ENCODE measurements around the gene FIP1L1.
"Not testable (repeated sequence)": the region's sequence is repeated elsewhere in the genome, so short reads cannot be mapped to it uniquely, and the experiment has no call there.

Gene FIP1L1

DNA sequence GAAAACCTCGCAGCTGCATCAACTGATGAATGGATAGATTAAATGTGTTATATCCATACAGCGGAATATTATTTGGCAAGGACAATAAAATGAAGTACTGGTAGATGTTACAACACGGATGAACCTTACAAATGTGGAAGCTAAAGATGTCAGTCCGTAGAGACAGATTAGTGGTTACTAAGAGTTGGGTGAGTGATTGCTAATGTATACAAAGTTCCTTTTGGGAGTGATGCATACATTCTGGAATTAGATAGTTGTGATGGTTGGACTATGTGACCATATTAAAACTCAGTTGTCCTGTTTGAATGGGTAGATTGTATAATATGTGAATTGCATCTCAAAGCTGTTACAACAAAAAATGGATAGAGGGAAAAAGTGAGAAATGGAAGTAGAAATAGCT, 2.8 kb downstream of the FIP1L1 start:
- peak; percentile 20 for DNase-seq

DNA sequence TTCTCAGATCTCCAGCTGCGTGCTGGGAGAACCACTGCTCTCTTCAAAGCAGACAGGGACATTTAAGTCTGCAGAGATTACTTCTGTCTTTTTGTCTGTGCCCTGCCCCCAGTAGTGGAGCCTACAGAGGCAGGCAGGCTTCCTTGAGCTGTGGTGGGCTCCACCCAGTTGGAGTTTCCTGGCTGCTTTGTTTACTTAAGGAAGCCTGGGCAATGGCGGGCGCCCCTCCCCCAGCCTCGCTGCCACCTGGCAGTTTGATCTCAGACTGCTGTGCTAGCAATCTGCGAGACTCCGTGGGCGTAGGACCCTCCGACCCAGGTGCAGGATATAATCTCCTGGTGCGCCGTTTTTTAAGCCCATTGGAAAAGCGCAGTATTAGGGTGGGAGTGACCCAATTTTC, 32.0 kb downstream of the FIP1L1 start:
- DNase-seq: not testable (repeated sequence)

DNA sequence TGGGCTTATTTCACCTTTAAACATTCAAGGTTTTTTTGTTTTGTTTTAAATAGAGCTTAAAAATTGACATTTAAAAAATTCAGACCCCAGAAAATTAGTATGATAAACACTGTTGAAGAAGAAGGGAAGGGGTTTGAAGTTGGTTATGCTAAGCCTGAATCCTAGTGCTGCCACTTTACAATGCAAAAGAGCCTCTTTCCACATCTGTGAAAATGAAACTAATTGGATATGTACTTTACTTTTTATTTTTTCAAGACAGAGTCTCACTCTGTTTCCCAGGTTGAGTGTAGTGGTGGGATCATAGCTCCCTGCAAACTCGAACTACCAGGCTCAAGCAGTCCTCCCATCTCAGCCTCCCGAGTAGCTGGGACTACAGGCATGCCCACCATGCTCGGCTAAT, 41.8 kb downstream of the FIP1L1 start:
- no peak for DNase-seq

DNA sequence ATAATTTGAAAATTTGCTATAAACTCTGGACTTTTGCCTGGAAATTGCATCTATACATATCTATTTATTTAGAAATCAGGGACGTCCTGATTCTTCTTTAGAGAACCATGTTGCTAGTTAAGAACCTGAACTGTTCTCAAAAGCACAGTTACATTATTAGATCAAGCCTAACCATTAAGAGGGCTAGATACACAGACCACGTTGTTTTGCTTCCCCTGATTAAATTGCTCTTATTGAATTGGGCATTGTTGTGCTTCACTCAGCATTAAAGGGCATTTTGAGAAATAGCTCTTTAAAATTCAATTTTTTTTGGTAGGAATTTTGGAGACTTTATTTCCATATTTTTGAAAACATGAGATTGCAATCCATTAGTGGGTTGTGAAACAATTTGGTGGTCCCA, 44.4 kb downstream of the FIP1L1 start:
- DNase-seq: no peak

DNA sequence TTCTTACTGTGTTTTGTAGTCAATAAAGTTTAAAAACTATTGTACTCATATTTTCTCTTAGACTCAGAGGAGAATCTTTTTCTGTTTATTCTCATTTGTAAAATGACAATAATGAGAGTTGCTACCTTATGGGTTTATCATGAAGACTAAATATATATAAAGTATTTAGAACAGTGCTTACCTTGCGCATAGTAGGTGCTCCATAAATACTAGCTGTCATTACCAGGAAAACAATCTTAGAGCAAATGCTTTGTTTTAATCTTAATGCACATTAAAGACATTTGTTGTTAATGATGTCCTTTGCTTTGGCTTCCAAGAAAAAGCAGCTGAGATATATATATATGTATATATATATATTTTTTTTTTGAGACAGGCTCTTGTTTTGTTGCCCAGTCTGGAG, 44.9 kb downstream of the FIP1L1 start:
- no peak for DNase-seq

DNA sequence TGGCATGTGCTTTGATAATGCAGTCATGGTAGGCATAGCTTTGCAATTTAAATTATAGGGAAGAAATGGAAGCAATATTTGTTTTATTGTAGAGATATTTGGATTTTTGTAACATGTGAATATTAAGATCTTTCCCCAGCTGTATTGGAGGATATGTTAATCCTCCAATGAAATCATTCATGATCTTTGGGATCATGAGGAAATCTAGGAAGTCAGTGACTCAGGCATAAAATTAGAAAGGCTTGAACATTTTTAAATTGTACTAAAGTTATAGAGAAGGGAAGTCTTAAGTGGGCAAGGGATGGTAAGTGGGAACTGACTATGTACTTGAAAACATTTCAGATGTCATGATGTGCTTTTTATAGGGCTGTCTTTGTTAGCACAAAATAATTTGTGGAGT, 46.8 kb downstream of the FIP1L1 start:
- peak; percentile 25 for DNase-seq

DNA sequence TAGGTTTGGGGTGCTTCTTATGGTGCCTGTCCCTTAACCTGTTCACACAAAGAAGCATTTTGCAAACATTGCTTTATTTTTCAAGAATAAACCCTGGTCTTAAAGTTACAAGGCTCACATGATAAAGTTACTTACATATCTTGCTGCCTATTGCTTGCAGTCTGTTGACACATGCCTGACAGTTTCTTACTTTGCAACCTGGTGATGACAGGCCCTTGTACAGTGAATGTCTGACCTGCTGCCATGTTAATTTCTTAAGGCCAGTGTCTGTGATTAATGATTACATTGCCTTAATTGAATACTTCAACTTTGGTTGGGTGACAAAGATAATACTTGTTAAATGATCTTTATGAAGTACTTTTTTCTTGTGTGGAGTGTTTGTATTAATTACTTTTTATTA, 49.9 kb downstream of the FIP1L1 start:
- no peak for DNase-seq

DNA sequence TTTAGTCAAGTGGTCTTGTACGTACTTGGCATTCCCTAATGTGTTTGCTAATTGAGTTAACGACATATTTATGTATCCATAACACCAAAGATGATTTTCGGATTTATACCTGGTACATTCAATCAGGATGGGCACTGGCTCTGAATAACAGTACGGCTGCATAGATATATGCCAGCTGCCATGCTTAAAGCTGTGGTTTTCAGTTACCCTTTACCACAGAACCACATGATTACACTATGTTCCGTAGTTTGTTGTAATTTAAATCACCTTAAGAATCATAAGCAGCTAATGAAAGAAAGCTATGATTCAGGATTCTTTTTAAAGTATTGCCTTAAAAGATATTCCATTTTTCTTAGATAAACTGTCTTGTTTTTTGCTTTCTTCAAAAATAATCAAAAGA, 53.6 kb downstream of the FIP1L1 start:
- no peak for DNase-seq

DNA sequence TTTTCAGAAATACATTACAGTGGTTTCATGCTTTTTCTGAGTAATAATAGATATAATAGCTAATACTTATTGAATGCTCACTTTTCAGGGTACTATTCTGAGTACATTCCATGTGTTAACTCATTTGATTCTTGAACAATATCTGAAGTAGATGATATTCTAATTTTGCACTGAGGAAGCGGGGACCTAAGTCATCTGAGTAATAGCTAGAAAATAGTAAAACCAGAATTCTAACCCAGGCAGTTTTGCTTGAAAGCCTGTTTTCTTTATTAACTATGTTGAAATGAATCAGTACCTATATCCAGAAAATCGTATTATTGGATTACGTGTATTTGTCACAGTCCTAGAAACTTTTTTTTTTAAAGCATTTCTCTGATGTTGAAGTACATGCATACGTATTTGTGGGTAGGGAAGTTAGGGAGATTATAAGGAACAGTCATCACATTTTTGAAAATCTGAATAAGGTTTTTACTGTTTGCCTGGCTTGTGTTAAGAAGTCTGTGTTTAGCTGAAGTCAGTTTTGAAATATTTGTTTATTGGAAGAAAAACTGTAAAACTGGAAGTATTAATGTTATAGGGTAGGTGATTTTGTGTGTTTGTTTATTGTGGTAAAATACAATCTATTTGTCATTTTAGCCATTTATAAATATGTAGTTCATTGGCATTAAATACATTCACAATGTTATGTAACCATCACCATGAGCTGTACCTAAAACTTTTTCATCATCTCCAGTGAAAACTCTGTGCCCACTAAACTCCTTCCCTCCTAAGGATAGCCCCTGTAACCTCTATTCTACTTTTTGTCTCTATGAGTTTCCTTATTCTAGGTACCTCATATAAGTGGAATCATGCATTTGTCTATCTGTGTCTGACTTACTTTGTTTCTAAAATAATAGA, 55.3 kb downstream of the FIP1L1 start:
- no peak for DNase-seq

DNA sequence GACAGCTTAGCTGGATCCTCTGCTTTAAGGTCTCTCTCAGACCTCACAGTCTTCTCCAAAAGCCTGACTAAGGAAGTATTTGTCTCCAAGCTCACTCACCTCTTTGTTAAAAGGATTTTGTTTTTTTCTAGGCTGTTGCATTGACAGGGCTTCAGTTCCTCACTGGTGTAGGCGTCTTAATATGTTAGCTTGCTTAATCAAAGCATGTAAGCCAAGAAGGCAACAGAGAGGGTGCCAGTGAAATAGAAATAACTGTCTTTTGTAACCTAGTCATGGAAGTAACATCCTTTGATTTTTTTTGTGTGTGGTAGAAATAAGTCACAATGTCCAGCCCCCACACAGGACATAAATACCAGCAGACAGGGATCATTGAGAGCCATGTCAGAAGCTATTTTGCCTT, 58.8 kb downstream of the FIP1L1 start:
- DNase-seq: no peak

DNA sequence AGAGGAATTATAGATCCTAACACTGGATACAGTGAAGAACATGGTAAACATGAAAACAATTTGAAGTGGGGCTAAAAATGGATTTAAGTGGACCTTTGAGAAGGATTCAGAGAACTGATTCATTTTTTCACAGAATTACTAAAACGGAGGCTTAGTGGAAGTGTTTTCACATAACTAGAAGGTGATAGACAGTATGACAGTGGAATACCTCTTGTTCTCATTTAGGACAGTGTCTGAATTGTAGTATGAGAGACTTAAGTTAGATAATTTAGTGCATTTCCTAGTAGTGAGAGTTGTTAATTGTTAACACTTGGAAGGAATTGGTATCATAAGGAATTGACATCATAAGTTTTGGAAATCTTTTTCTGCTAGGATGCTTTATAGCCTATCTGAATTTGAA, 64.1 kb downstream of the FIP1L1 start:
- no peak for DNase-seq

DNA sequence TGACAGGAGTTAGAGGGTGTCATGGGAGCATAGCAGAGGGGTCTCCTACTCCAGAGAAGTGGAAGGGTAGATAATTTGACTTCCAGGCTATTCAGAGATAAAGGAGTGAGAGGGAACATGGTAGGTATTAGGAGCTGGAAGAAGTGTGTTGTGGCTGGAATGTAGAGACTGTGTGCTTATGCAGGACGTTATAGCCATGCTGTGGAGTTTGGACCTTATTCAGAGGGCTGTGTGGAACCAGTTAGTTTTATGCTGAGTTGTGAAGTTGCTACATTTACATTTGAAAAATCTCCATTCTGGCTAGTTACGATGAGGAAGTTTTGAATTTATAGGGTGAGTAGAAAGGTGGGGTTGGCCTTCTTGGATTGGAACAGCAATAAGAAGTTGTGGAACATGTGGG, 67.5 kb downstream of the FIP1L1 start:
- no peak for DNase-seq

DNA sequence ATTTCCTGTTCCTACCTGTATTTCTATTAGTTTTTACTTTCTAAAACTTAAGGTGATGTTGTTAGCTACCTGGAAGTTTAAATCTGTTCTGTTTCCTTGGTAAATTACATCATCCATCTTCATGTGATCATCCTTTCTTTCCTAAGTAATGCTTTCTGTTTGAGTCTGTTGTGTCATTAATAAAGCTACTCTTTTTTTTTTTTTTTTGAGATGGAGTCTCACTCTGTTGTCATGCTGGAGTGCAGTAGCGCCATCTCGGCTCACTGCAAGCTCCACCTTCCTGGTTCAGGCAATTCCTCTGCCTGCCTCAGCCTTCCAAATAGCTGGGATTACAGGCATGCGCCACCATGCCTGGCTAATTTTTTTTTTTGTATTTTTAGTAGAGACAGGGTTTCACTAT, 73.3 kb downstream of the FIP1L1 start:
- DNase-seq: no peak

DNA sequence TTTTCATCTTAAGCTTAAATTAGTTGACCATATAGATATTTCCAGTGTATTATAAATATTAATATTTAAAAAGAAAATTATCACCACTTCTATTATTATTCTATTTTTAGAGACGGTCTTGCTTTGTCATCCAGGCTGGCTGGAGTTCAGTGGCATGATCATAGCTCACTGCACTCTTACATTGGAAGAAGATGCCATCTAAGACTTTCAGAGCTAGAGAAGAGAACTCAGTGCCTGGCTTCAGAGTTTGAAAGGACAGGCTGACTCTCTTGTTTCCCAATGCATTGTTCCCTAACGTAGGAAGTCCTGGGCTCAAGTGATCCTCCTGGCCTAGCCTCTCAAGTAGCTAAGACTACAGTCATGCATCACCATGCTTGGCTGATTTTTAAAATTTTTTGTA, 75.9 kb downstream of the FIP1L1 start:
- no peak for DNase-seq

DNA sequence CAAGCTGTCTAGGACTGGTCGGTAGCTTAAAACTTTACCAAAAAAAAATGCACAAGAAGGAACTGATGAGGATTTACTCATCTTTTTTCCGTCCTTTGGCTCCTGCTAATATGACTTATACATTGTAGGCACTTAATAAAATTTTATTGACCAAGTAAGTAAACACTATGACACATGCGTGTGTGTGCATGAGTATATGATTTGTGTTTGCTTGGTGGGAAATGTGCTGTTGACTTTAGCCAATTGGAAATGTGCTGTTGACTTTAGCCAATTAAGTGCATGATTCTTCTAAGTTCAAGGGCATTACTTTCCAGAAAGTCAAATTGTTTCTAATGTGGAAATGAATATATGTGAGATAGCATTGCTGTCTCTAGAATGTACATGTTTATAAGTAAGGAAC, 78.3 kb downstream of the FIP1L1 start:
- no peak for DNase-seq

DNA sequence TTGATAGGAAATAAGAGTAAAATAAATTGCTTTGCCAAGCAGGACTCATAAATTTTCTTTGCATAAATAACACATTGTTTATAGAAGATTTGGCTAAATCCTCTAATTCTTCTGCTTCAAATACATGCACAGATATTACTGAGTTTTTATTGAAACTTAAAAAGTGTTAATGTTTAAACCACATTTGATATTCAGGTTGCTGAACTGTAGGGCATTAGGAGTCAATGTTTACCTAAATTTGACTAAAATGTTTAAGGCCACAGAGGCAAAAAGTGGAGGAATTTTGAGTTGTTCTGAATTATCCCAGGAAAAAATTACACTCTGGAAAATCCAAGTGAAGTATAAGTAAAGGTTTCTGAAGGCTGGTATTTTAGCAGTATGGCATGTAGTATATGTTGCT, 78.7 kb downstream of the FIP1L1 start:
- no peak for DNase-seq

DNA sequence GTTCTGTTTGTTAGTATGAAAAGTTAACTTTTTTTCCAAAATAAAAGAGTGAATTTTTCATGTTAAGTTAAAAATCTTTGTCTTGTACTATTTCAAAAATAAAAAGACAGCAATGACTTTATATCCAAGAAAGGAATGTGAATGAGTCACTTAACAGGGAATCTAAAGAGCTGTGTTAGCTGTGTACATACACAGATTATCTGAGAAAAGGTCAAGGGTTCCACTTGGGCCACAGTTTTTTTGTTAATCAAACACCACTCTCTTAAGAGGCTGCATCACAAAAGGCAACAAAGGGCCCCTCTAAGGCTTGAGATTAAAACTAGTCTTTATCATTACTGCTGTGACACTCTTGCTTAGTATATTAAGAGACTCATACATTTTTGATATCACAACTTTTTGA, 82.1 kb downstream of the FIP1L1 start:
- DNase-seq: peak; percentile 44

DNA sequence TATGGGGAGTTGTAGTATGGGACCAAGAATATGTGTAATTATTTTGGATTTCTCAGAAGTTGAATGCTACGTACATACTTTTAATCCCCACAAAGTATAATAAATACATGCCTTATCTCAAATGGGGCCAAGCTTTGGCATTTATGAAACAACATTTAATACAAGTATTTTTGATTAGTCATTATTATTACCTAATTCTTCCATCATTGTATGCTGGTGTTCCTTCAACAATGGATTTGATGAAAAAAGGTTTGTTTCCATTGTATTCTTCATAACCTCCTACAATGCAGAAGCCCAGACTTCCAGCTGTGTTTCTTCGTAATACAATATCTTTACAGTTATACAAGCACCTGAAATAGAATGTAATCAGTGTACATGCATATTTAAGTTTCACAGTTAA, 83.8 kb downstream of the FIP1L1 start:
- DNase-seq: no peak

DNA sequence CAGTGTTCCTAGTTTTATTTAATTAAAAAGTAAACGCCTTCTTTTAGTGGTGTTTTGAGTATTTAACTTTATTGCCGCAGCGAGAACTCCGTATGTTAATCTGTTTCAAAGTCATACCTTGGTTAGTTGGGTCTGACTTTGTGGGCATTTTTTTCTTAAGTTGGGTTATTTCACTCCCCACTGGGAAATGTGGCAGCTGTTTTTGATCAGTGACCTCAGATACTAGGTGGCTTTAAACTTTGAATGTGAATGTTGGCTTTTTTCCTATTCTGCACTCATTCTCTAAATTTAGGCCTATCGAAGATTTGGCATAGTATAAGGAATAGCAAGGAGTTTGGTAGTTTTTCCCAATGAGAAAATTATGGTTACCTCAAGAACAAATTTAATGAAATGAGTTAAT, 85.9 kb downstream of the FIP1L1 start:
- no peak for DNase-seq

DNA sequence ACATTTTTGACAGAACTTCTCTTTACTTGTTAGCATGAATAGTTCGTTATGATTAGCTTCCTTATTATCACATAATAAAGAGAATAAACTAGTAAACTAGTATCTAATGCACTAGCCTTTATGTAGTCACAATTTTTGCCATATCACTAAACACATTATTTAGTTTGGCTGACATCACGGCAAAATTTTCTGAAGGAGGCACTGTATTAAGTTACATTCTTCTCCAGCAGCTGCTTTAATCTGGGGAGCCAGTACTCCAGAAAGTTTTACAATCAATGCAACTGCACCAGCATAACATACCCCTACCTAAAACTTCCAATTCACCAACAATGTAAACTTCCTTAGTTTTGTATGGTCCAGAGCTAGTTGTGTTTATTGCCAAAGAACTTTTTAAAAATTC, 87.8 kb downstream of the FIP1L1 start:
- no peak for DNase-seq

DNA sequence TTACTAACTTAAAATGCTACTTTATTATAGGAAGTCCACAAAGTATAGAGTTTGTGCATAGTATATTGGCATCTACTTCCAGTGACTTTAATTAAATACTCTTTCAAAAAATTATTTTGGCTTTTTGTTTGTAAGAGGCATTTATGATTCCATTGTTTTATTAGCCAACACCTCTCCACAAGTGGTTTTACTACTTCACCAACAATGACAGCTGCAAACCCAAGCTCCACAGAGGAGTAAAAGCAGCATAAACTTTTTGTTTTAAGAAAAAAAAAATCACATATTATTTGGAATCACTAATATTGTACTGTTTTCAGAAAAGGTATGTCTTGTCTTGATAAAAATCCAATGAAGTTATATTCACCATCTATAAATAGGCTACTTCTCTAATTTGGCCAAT, 88.5 kb downstream of the FIP1L1 start:
- DNase-seq: no peak

DNA sequence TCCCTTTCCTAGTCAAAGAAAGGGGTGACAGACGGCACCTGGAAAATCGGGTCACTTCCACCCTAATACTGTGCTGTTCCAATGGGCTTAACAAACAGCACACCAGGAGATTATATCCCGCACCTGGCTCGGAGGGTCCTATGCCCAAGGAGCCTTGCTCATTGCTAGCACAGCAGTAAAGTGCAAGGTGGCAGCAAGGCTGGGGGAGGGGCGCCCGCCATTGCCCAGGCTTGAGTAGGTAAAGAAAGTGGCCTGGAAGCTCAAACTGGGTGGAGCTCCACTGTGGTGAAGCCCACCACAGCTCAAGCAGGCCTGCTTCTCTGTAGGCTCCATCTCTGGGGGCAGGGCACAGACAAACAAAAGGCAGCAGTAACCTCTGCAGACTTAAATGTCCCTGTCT, 89.1 kb downstream of the FIP1L1 start:
- DNase-seq: not testable (repeated sequence)

DNA sequence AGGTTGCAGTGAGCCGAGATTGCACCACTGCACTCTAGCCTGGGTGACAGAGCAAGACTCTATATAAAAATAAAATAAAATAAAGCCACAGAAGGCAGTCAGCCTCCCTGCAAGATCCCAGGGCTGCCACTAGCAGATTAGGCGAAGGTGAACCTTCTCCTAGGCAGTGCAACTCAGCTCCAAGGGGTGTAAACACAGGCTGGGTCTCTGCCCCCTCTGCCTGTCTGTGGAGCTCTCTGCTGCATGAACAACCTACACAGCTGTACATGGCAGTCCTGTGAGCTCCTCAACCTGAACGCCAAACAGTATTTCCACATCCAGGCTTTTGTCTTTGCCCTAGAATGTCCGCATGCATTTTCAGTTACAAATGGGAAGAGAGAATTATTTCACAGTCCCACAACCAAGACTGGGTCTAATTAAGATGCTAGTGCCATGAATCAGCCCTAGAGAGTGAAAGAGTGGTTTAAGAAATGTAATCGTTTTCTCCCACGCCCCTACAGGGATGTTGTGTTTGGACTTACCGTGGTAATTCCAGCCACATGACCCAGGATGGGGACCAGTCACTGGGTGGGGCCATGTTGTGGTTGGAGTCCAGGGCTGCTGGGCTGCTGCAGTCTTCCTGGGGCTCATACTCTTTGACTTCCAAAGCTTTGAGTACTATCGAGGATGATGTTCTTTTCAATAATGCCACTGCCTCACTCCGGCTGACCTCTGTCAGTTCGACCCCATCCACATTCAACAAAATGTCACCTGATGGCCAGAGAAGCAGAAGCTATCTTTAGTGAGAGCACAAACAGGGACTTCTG, 99.0 kb downstream of the FIP1L1 start:
- peak; percentile 90 for DNase-seq

DNA sequence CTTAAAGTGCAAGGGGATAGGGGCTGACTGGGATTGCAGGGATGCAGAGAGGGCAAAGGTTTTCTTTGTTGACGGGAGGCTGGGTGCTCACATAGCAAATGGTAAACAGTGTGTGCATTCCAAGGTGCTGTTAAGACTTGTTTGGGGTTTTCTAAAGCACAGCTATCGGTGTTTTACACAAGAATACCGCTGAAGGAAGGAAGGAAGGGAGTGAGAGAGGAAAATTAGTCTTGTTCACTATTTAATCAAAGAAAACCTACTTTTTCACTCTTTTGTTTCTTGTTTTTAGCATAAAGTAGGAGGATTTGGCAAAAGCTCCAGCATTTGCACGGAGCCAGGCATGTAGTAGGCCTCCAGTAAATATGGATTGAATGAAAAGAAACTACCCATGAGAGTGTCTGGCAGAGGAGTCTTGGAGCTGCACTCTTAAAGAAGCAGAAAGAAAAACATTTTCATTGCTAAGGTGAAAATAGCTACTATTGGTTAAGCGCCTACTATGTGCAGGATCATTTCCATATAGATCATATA, 99.7 kb downstream of the FIP1L1 start:
- peak; percentile 16 for DNase-seq

Data from HCEC 1CT (cell line).